PC-3 (cell line): ENCODE measurements around the gene PLEKHH2. TPM values are rescaled to one million over a fixed set of nuclear protein-coding genes. Genes with fewer than 3 reads are reported as not detected.

ENCODE experiments used
- ATAC-seq: fragments of 200-7000 bp; cut with Tn5 transposase; 2 replicates; pipeline ENCODE4 v1.9.1; 2020; ENCODE audit warnings: mild to moderate bottlenecking, moderate library complexity
- BruUV-seq: library from RNA; stranded (reverse); fragments of 400-500 nt; replicated peaks from 2 replicates; lab custom pipeline; 2021; lab: Mats Ljungman, UMichigan
- CTCF ChIA-PET: fragments of 300-600 bp; sonication (Branson Sonifier 250); formaldehyde crosslinking; loops from one replicate; lab custom pipeline; 2022; ENCODE audit warnings: antibody characterized with exemption; lab: Charles Lee
- POLR2A ChIA-PET: fragments of 300-600 bp; sonication (Branson Sonifier 250); formaldehyde crosslinking; loops from one replicate; lab custom pipeline; 2022; ENCODE audit warnings: antibody characterized with exemption; ENCODE audit not compliant: unreplicated experiment; lab: Charles Lee
- DNase-seq: peaks from one replicate; pipeline ENCODE4 v3.0.0-alpha.2; 2015
- H2AFZ ChIP-seq: fragments of 300-600 bp; sonication (generic); 2 replicates; pipeline ENCODE4 v1.6.0; 2016; ENCODE audit warnings: antibody characterized with exemption, low read length
- H3F3A ChIP-seq: fragments of 300-600 bp; sonication (generic); one replicate; pipeline ENCODE4 v1.6.0; 2017; ENCODE audit warnings: antibody characterized with exemption, low read length, control low read depth, mild to moderate bottlenecking; ENCODE audit not compliant: unreplicated experiment
- H3K27ac ChIP-seq: fragments of 300-600 bp; sonication (generic); 2 replicates; pipeline ENCODE4 v1.5.1; 2016; ENCODE audit warnings: mild to moderate bottlenecking, low read length
- H3K27me3 ChIP-seq: fragments of 300-600 bp; sonication (generic); 2 replicates; pipeline ENCODE4 v1.6.1; 2016; ENCODE audit warnings: low read length, mixed read lengths
- H3K36me3 ChIP-seq: fragments of 300-600 bp; sonication (generic); 2 replicates; pipeline ENCODE4 v1.6.1; 2016; ENCODE audit warnings: low read depth, mixed run types, low read length, mixed read lengths
- H3K4me1 ChIP-seq: fragments of 300-600 bp; sonication (generic); 2 replicates; pipeline ENCODE4 v1.5.1; 2016; ENCODE audit warnings: low read length; ENCODE audit not compliant: insufficient read depth
- H3K4me2 ChIP-seq: fragments of 300-600 bp; sonication (generic); 2 replicates; pipeline ENCODE4 v1.6.0; 2016; ENCODE audit warnings: low read length
- H3K4me3 ChIP-seq: fragments of 300-600 bp; sonication (generic); 2 replicates; pipeline ENCODE4 v1.5.1; 2016; ENCODE audit warnings: mild to moderate bottlenecking, low read length, mixed read lengths
- H3K79me2 ChIP-seq: fragments of 300-600 bp; sonication (generic); 2 replicates; pipeline ENCODE4 v1.6.1; 2017; ENCODE audit warnings: low read length, mixed read lengths
- H3K9ac ChIP-seq: fragments of 300-600 bp; sonication (generic); 2 replicates; pipeline ENCODE4 v1.6.0; 2016; ENCODE audit warnings: mild to moderate bottlenecking, low read length
- H3K9me2 ChIP-seq: fragments of 300-600 bp; sonication (generic); replicated peaks from 2 replicates; pipeline ENCODE4 v1.6.1; 2016; ENCODE audit warnings: mixed run types, low read length, mixed read lengths
- H3K9me3 ChIP-seq: fragments of 300-600 bp; sonication (generic); 2 replicates; pipeline ENCODE4 v1.6.1; 2016; ENCODE audit warnings: low read length, mixed read lengths
- H4K20me1 ChIP-seq: fragments of 300-600 bp; sonication (generic); 2 replicates; pipeline ENCODE4 v1.6.1; 2016; ENCODE audit warnings: low read length, mixed read lengths
- CTCF ChIP-seq: fragments of 300-600 bp; sonication (generic); conservative IDR thresholded peaks from 2 replicates; pipeline ENCODE4 v1.5.1; 2017; ENCODE audit warnings: antibody characterized with exemption, low read depth, mild to moderate bottlenecking, low read length
- EZH2 ChIP-seq: fragments of 300-600 bp; sonication (generic); IDR thresholded peaks from one replicate; pipeline ENCODE4 v1.6.1; 2017; ENCODE audit warnings: antibody characterized with exemption, mild to moderate bottlenecking, low read length; ENCODE audit not compliant: unreplicated experiment
- EZH2phosphoT487 ChIP-seq: fragments of 300-600 bp; sonication (generic); IDR thresholded peaks from 2 replicates; pipeline ENCODE4 v1.6.1; 2018; ENCODE audit warnings: mild to moderate bottlenecking, antibody characterized with exemption, low read length, borderline replicate concordance
- intact Hi-C: fragments of 100-400 bp; cut with micrococcal nuclease; formaldehyde crosslinking; loops from 2 replicates; pipeline ENCODE4 v1.9.0; 2023
- total RNA-seq: library from RNA; depleted of rRNA; stranded (reverse); fragments of >200 nt; gene quantifications from 2 replicates; pipeline ENCODE4 v1.2.3, GENCODE V29; 2014

The PLEKHH2 gene
- total RNA-seq, 1 experiment from 2014 or later = 1.9 TPM

- Histone ChIP-seq H3K27me3 (no peaks in the 10 kb centered on the region), H2AFZ (no peak overlapping the region), H3K36me3 (no peaks in the 10 kb centered on the region), H4K20me1 (no peaks in the 10 kb centered on the region), H3K9ac (no peak overlapping the region), H3K4me1 (no peaks in the 10 kb centered on the region), H3K4me3 (no peak overlapping the region), H3K4me2 (no peak overlapping the region), H3K79me2 (no peaks in the 10 kb centered on the region), H3K9me3 (no peaks in the 10 kb centered on the region), H3K27ac (no peak overlapping the region), H3K9me2 (no peaks in the 10 kb centered on the region), H3F3A (no peaks in the 10 kb centered on the region)
- no peak for TF ChIP-seq EZH2
- TF ChIP-seq CTCF = no peak
- no peak for TF ChIP-seq EZH2phosphoT487
- CTCF ChIA-PET = no interaction called here
- no peak for DNase-seq
- no TSS peak for BruUV-seq
- POLR2A ChIA-PET = interaction anchor here (0.6 kb wide), 1 partner anchor 17 kb away, joined by 3 read pairs; no protein-coding TSS in a partner anchor
- intact Hi-C loops = no loop called here
- no peak for ATAC-seq
These were observed 139.3 kb downstream of the PLEKHH2 start for GRCh38 chr2:43776324-43776723.

GRCh38 chr2:43777306-43777926, 140.4 kb downstream of the PLEKHH2 start:
- no peaks in the 10 kb centered on the region for H3K9me3 ChIP-seq
- H3K9me2 ChIP-seq = no peaks in the 10 kb centered on the region
- no peaks in the 10 kb centered on the region for H3K27me3 ChIP-seq
- TF ChIP-seq CTCF = no peak
- TF ChIP-seq EZH2phosphoT487 = no peak
- TF ChIP-seq EZH2 = no peak
- H3K4me1 ChIP-seq = no peaks in the 10 kb centered on the region
- DNase-seq = no peak
- no peaks in the 10 kb centered on the region for H3K36me3 ChIP-seq
- no TSS peak for BruUV-seq
- intact Hi-C loops = no loop called here
- ATAC-seq = no peak
- ChIA-PET CTCF (no interaction called here), POLR2A (no interaction called here)
- H3F3A ChIP-seq = no peaks in the 10 kb centered on the region
- H3K79me2 ChIP-seq = no peaks in the 10 kb centered on the region
- H2AFZ ChIP-seq = no peak overlapping the region
- no peak overlapping the region for H3K9ac ChIP-seq
- H4K20me1 ChIP-seq = no peaks in the 10 kb centered on the region
- H3K27ac ChIP-seq = no peak overlapping the region
- no peak overlapping the region for H3K4me2 ChIP-seq
- no peak overlapping the region for H3K4me3 ChIP-seq

- no peak for DNase-seq
- intact Hi-C loops = no loop called here
- no TSS peak for BruUV-seq
These were observed 141.2 kb downstream of the PLEKHH2 start for GRCh38 chr2:43778233-43778632.

More at GRCh38 chr2:43778233-43778632, 141.2 kb downstream of the PLEKHH2 start:
- TF ChIP-seq CTCF (no peak), EZH2 (no peak), EZH2phosphoT487 (no peak)
- no peak overlapping the region for H3K4me2 ChIP-seq
- ChIA-PET CTCF (no interaction called here), POLR2A (no interaction called here)
- H3K4me1 ChIP-seq = no peaks in the 10 kb centered on the region
- no peak overlapping the region for H3K4me3 ChIP-seq
- H2AFZ ChIP-seq = no peak overlapping the region
- H3K36me3 ChIP-seq = no peaks in the 10 kb centered on the region
- H3F3A ChIP-seq = no peaks in the 10 kb centered on the region
- no peak overlapping the region for H3K27ac ChIP-seq
- H3K9me3 ChIP-seq = no peaks in the 10 kb centered on the region
- no peaks in the 10 kb centered on the region for H3K79me2 ChIP-seq
- no peaks in the 10 kb centered on the region for H4K20me1 ChIP-seq
- ATAC-seq = no peak
- H3K9me2 ChIP-seq = no peaks in the 10 kb centered on the region
- H3K9ac ChIP-seq = no peak overlapping the region
- no peaks in the 10 kb centered on the region for H3K27me3 ChIP-seq
